DOHH2 (cell line): Measurements from ENCODE around the gene NBEA.

ENCODE experiments used
- H3F3A ChIP-seq: fragments of 200-600 bp; sonication (generic), shearing (Covaris generic); 2 replicates; pipeline ENCODE4 v1.6.0; 2016; ENCODE audit warnings: antibody characterized with exemption, mild to moderate bottlenecking; ENCODE audit not compliant: control insufficient read depth, insufficient read depth
- H3K27ac ChIP-seq: fragments of 200-600 bp; sonication (generic); 2 replicates; pipeline ENCODE4 v1.5.1; 2014; ENCODE audit warnings: low read depth, mild to moderate bottlenecking, low read length, moderate library complexity
- H3K27me3 ChIP-seq: fragments of 200-600 bp; sonication (generic); 2 replicates; pipeline ENCODE4 v1.6.1; 2014; ENCODE audit warnings: mild to moderate bottlenecking, low read length, mixed read lengths; ENCODE audit not compliant: control insufficient read depth
- H3K36me3 ChIP-seq: fragments of 200-600 bp; sonication (generic); 2 replicates; pipeline ENCODE4 v1.6.1; 2014; ENCODE audit warnings: mild to moderate bottlenecking, low read length, moderate library complexity, mixed read lengths; ENCODE audit not compliant: control insufficient read depth
- H3K4me1 ChIP-seq: fragments of 200-600 bp; sonication (generic); 2 replicates; pipeline ENCODE4 v1.6.1; 2014; ENCODE audit warnings: mild to moderate bottlenecking, low read length, mixed read lengths; ENCODE audit not compliant: control insufficient read depth
- H3K4me2 ChIP-seq: fragments of 200-600 bp; sonication (generic); 2 replicates; pipeline ENCODE4 v1.6.0; 2014; ENCODE audit warnings: mild to moderate bottlenecking, low read length, moderate library complexity
- H3K4me3 ChIP-seq: fragments of 200-600 bp; sonication (generic); 2 replicates; pipeline ENCODE4 v1.5.1; 2014; ENCODE audit warnings: mild to moderate bottlenecking, low read length, mixed read lengths
- H3K79me2 ChIP-seq: fragments of 200-600 bp; sonication (generic); 2 replicates; pipeline ENCODE4 v1.6.1; 2014; ENCODE audit warnings: mild to moderate bottlenecking, low read length, mixed read lengths; ENCODE audit not compliant: control insufficient read depth
- H3K9me2 ChIP-seq: fragments of 200-600 bp; sonication (generic); replicated peaks from 2 replicates; pipeline ENCODE4 v1.6.1; 2014; ENCODE audit warnings: mild to moderate bottlenecking, low read length, mixed read lengths; ENCODE audit not compliant: control insufficient read depth
- H3K9me3 ChIP-seq: fragments of 200-600 bp; sonication (generic); 2 replicates; pipeline ENCODE4 v1.6.1; 2014; ENCODE audit warnings: antibody characterized with exemption, low read length, mixed read lengths; ENCODE audit not compliant: control insufficient read depth, insufficient read depth
- H4K20me1 ChIP-seq: fragments of 200-600 bp; sonication (generic); 2 replicates; pipeline ENCODE4 v1.6.0; 2014; ENCODE audit warnings: low read depth, mild to moderate bottlenecking, antibody characterized with exemption, low read length, moderate library complexity; ENCODE audit not compliant: control insufficient read depth, insufficient read depth
- CTCF ChIP-seq: fragments of 200-600 bp; sonication (generic); IDR thresholded peaks from one replicate; pipeline ENCODE4 v1.5.1; 2014; ENCODE audit warnings: antibody characterized with exemption, mild to moderate bottlenecking, low read depth, low read length; ENCODE audit not compliant: poor library complexity, severe bottlenecking
- EZH2phosphoT487 ChIP-seq: fragments of 200-600 bp; sonication (generic); IDR thresholded peaks from 2 replicates; pipeline ENCODE4 v1.6.1; 2017; ENCODE audit warnings: borderline replicate concordance, mild to moderate bottlenecking, antibody characterized with exemption, low read length, moderate library complexity, mixed read lengths

NBEA gene

DNA sequence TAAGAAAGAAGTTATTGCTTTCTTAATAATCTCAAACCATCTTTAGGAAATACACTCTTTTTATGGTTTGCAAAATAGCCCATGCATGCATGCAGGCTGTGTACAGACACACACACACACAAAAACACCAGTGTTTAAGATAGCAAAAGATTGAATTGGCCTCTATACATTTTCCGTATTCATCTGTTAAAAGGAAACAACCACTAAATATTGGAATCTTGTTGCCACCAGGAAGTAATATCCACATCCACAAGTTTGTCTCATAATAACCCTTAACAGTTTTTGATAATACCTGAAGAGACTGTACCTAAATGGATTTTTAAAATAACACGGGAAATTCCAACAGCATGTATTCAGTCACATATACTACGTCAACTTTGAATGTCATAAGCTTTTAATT lies 541.7 kb downstream of the NBEA start:
- peak overlapping the region; percentile 64 for H3K4me2 ChIP-seq
- peaks cover 77% of the 10 kb centered on the region for H3K4me1 ChIP-seq
- H3K9me2 ChIP-seq, result no peaks in the 10 kb centered on the region
- no peaks in the 10 kb centered on the region for H4K20me1 ChIP-seq
- H3K36me3 ChIP-seq, result peaks cover 16% of the 10 kb centered on the region
- H3K27ac ChIP-seq, result peak overlapping the region; percentile 96
- peaks cover 5% of the 10 kb centered on the region; the same call in 1 of the 2 replicates for H3K9me3 ChIP-seq
- peaks cover 39% of the 10 kb centered on the region for H3K79me2 ChIP-seq
- peaks cover 39% of the 10 kb centered on the region for H3F3A ChIP-seq
- TF ChIP-seq EZH2phosphoT487, result no peak
- TF ChIP-seq CTCF, result no peak
- H3K27me3 ChIP-seq, result no peaks in the 10 kb centered on the region
- H3K4me3 ChIP-seq, result peak overlapping the region; percentile 51

- Histone ChIP-seq H3K4me1 (peaks cover 70% of the 10 kb centered on the region), H4K20me1 (no peaks in the 10 kb centered on the region), H3K36me3 (peaks cover 16% of the 10 kb centered on the region), H3K27me3 (no peaks in the 10 kb centered on the region), H3K9me3 (peaks cover 5% of the 10 kb centered on the region; the same call in 1 of the 2 replicates), H3K4me3 (peak overlapping the region; percentile 51), H3F3A (peaks cover 33% of the 10 kb centered on the region), H3K9me2 (no peaks in the 10 kb centered on the region), H3K4me2 (peak overlapping the region; percentile 64), H3K27ac (peak overlapping the region; percentile 96), H3K79me2 (peaks cover 33% of the 10 kb centered on the region)
- no peak for TF ChIP-seq EZH2phosphoT487
- TF ChIP-seq CTCF, result no peak
Observed at GRCh38 chr13:35484384-35484783, 542.3 kb downstream of the NBEA start.

DNA sequence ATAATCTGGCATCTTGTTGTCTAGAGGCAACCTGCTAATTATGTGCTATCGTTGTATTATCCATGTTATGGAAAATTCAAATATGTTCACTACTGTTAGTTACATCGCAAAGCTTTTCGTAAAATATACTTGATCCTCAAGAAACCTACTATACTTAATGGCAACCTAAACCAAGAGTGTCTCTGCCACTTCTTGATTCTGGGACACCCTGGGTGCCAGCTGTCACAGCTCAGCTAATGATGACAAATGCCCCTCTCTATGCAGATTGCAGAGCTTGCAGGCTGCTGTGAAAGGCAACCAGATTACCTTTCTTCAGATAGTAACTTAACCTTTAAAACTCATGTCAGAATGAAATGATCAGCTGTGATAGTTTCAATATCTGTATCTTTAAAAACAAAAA lies 543.4 kb downstream of the NBEA start:
- Histone ChIP-seq H3K4me3 (peak overlapping the region; percentile 51), H3F3A (peaks cover 23% of the 10 kb centered on the region), H4K20me1 (no peaks in the 10 kb centered on the region), H3K9me3 (peaks cover 5% of the 10 kb centered on the region; the same call in 1 of the 2 replicates), H3K4me1 (peaks cover 60% of the 10 kb centered on the region), H3K4me2 (peak overlapping the region; percentile 64), H3K36me3 (peaks cover 16% of the 10 kb centered on the region), H3K9me2 (no peaks in the 10 kb centered on the region), H3K79me2 (peaks cover 24% of the 10 kb centered on the region), H3K27ac (peak overlapping the region; percentile 96), H3K27me3 (no peaks in the 10 kb centered on the region)
- TF ChIP-seq CTCF, result no peak
- no peak for TF ChIP-seq EZH2phosphoT487
